Mesothelial cell of epicardium (in vitro differentiated cells): ENCODE measurements around the gene CASP8AP2. TPM values are rescaled to one million over a fixed set of nuclear protein-coding genes. Genes with fewer than 3 reads are reported as not detected.
A peak's percentile ranks its signal among the peaks of the same experiment; 100 is the strongest.
"Not testable (repeated sequence)": the region's sequence is repeated elsewhere in the genome, so short reads cannot be mapped to it uniquely, and the experiment has no call there.

Experiments
- DNase-seq, 2 experiments: peaks; one replicate each; pipeline ENCODE4 v3.0.0; 2021; ENCODE audit warnings: low spot score in 2 of 2; ENCODE audit not compliant: unreplicated experiment in 2 of 2
- H3K27ac Mint-ChIP-seq: 2 replicates; pipeline ENCODE4 v1.8.0; 2021; ENCODE audit warnings: mixed read lengths
- H3K27me3 Mint-ChIP-seq: 2 replicates; pipeline ENCODE4 v1.8.0; 2021; ENCODE audit warnings: low read depth, mixed read lengths
- H3K36me3 Mint-ChIP-seq: 2 replicates; pipeline ENCODE4 v1.8.0; 2021; ENCODE audit warnings: mixed read lengths
- H3K4me1 Mint-ChIP-seq: 2 replicates; pipeline ENCODE4 v1.8.0; 2021; ENCODE audit warnings: mixed read lengths
- H3K4me3 Mint-ChIP-seq: 2 replicates; pipeline ENCODE4 v1.8.0; 2021; ENCODE audit warnings: mild to moderate bottlenecking, moderate library complexity, mixed read lengths
- H3K9me3 Mint-ChIP-seq: 2 replicates; pipeline ENCODE4 v1.8.0; 2021; ENCODE audit warnings: mixed read lengths
- total RNA-seq: library from RNA; stranded (reverse); gene quantifications from 3 replicates; pipeline ENCODE4 v1.2.1, GENCODE V29; 2021
- TF ChIP-seq, protein P1 (sequence below): fragments of 200-600 bp; sonication (generic); IDR thresholded peaks from one replicate; pipeline ENCODE4 v1.5.0; 2021; ENCODE audit warnings: antibody characterized with exemption; ENCODE audit not compliant: unreplicated experiment

CASP8AP2 gene
- 22.8 to 23.4 TPM (median 23.1 TPM) in 3 replicates for total RNA-seq

DNA sequence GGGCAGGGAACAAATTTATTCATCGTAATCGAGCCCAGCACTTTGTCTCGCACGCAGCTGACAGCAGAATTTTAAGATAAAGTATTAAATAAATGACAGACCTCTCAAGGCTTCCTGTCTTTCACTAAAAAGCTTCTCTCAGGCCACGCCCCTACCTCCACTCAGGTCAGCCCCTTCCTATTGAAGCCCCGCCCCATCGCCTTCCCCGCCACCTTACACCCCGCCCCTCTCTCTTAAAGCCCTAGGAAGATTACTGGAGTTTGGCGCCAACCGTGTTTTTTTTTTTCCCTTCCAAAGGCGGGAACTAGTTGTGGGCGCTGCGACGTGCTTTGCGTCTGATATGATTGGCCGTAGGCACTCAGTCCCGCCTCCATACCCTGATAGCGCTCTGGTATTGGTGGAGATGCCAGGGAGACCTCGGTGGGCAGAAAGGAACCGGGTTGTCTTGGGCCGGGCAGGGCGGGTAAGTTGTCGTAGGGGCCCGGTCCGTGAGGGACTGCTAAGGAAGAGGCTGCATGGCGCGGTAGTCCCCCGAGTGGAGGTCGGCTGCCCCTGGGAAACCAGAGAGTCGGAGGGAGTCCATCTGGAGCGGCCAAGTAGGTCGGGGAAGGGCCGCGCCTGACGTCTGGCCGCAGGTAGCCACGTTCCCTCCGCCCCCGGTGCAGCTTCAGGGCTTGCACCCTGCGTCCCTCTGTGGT, at the start of gene CASP8AP2:
CASP8AP2 (plus strand) TSS at position 409 of the 698 bp plus-strand sequence.
- Mint-ChIP-seq H3K27ac (peak within 1 kb of the TSS; percentile 97), H3K4me3 (peak within 1 kb of the TSS; percentile 100), H3K27me3 (no peaks in the 10 kb centered on the region), H3K36me3 (peaks cover 13% of the 10 kb centered on the region), H3K4me1 (peaks cover 17% of the 10 kb centered on the region), H3K9me3 (no peaks in the 10 kb centered on the region)
- DNase-seq: peak; percentile 86 to 89
- TF ChIP-seq, protein P1, sequence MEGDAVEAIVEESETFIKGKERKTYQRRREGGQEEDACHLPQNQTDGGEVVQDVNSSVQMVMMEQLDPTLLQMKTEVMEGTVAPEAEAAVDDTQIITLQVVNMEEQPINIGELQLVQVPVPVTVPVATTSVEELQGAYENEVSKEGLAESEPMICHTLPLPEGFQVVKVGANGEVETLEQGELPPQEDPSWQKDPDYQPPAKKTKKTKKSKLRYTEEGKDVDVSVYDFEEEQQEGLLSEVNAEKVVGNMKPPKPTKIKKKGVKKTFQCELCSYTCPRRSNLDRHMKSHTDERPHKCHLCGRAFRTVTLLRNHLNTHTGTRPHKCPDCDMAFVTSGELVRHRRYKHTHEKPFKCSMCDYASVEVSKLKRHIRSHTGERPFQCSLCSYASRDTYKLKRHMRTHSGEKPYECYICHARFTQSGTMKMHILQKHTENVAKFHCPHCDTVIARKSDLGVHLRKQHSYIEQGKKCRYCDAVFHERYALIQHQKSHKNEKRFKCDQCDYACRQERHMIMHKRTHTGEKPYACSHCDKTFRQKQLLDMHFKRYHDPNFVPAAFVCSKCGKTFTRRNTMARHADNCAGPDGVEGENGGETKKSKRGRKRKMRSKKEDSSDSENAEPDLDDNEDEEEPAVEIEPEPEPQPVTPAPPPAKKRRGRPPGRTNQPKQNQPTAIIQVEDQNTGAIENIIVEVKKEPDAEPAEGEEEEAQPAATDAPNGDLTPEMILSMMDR: no peak

DNA sequence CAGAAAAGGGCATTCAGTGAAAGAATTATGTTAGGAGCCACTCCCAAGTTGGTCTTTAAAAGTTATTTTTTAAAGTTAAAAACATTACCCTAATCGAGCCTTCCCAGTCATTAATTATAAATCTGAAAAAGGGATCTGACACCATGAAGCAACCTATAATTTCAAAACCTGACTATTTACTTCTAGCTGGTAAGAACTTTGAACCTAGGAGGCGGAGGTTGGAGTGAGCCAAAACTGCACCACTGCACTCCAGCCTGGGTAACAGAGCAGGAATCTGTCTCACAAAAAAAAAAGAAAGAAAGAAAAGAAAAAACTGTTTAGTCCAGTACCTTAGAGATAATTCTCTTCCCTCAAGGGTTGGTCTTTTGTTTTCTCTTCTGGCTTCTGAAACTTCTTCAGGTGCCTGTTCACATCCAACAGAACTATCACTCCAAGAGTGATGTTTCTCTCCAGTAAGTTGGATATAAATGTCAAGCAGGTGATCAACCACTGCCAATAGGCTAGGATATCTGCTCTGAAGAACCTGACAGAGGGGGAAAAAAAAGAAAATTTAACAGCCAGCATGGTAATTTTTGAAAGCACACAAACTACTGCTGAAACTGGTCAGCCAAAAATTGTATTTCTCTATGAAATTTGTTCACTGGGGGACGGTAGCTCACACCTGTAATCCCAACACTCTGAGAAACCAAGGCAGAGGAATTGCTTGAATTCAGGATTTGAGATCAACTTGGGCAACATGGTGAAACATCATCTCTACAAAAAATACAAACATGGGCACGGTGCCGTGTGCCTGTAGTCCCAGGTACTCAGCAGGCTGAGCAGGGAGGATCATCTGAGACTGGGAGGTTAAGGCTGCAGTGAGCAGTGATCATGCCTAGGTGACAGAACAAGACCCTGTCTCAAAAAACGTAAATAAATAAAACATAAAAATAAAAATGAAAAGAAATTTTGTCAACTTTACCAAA, 48.3 kb upstream of the CASP8AP2 start:
- H3K27me3 Mint-ChIP-seq: no peaks in the 10 kb centered on the region
- peaks cover 11% of the 10 kb centered on the region for H3K9me3 Mint-ChIP-seq
- no peak for DNase-seq
- peaks cover 68% of the 10 kb centered on the region for H3K36me3 Mint-ChIP-seq
- H3K4me3 Mint-ChIP-seq: no peak overlapping the region
- TF ChIP-seq, protein P1: no peak
- no peak overlapping the region for H3K27ac Mint-ChIP-seq
- H3K4me1 Mint-ChIP-seq: no peaks in the 10 kb centered on the region

DNA sequence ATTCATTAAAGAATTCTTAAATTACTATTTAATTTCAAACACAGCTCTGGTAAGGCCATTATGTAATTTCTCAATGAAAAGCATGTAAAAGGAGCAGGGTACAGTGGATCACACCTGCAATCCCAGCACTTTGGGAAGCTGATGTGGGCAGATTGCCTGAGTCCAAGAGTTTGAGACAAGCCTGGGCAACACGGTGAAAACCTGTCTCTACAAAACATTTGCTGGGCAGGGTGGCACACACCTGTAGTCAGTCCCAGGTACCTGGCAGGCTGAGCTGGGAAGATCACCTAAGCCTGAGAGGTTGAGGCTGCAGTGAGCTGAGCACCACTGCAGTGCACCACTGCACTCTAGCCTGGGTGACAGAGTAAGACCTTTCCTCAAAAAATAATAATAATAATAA, 47.5 kb upstream of the CASP8AP2 start:
- Mint-ChIP-seq H3K27ac (no peak overlapping the region), H3K27me3 (no peaks in the 10 kb centered on the region), H3K36me3 (peaks cover 64% of the 10 kb centered on the region), H3K4me3 (no peak overlapping the region), H3K4me1 (no peaks in the 10 kb centered on the region), H3K9me3 (peaks cover 11% of the 10 kb centered on the region)
- TF ChIP-seq, protein P1: no peak
- no peak for DNase-seq

DNA sequence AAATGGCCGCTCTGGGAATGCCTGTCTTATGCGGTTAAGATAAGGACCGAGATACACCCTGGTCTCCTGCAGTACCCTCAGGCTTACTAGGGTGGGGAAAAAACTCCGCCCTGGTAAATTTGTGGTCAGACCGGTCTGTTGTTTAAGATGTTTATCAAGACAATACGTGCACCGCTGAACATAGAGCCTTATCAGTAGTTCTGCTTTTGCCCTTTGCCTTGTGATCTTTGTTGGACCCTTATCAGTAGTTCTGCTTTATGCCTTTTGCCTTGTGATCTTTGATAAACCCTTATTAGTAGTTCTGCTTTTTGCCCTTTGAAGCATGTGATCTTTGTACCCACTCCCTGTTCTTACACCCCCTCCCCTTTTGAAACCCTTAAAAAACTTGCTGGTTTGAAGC, 46.4 kb upstream of the CASP8AP2 start:
- H3K4me1 Mint-ChIP-seq, H3K4me3 Mint-ChIP-seq, H3K9me3 Mint-ChIP-seq, H3K27ac Mint-ChIP-seq, DNase-seq, H3K27me3 Mint-ChIP-seq: not testable (repeated sequence)
- peaks cover 59% of the 10 kb centered on the region for H3K36me3 Mint-ChIP-seq

DNA sequence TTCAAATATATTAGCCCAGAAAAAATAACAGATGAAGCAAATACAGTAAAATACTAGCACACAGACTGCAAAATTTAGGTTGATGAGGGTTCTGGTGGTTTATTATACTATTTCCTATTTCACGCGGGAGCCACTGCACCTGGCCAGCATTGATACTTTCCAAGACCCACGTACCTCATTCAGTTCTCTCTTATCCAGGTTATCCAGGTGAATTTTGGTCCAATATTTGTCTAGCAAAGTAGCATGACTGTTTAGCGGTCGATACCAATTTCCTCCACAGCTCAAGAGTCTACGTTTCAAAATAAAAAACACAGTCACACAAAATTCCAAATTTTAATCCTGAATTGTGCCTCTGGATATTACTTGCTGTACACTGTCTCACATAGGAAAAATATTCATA, 44.8 kb upstream of the CASP8AP2 start:
- Mint-ChIP-seq H3K27me3 (no peaks in the 10 kb centered on the region), H3K36me3 (peaks cover 57% of the 10 kb centered on the region), H3K4me1 (no peaks in the 10 kb centered on the region), H3K4me3 (no peak overlapping the region), H3K9me3 (peaks cover 8% of the 10 kb centered on the region), H3K27ac (no peak overlapping the region)
- TF ChIP-seq, protein P1: no peak
- no peak for DNase-seq

DNA sequence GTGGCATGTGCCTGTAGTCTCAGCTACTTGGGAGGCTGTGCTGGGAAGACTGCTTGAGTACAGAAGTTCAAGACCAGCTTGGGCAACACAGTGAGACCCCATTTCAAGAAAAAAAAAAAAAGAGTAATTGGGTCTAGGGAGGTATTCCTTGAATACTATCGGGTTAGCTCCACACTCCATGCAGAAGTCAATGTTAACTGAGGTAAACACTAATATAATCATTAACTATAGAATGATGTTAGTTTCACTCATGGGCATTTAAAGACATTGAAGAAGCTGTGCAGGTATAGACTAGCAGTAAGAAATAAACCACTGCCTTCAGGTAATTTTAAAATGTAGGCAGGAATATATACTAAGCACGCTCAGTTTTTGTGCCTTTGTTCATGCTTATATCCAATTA, 42.7 kb upstream of the CASP8AP2 start:
- no peaks in the 10 kb centered on the region for H3K27me3 Mint-ChIP-seq
- no peak for DNase-seq
- no peaks in the 10 kb centered on the region for H3K4me1 Mint-ChIP-seq
- no peak overlapping the region for H3K27ac Mint-ChIP-seq
- H3K36me3 Mint-ChIP-seq: peaks cover 43% of the 10 kb centered on the region
- no peak overlapping the region for H3K4me3 Mint-ChIP-seq
- TF ChIP-seq, protein P1: no peak
- peaks cover 8% of the 10 kb centered on the region for H3K9me3 Mint-ChIP-seq
